NOMO-1 treated with DMSO at 0.1 percent for 48 hours (cell line): Measurements from ENCODE around the gene UBE2G2.

ENCODE experiments used
- DNase-seq: peaks from one replicate; lab custom pipeline; 2025; ENCODE audit not compliant: unreplicated experiment; lab: John Stamatoyannopoulos, UW

The UBE2G2 gene

GRCh38 chr21:44791993-44792392, 9.6 kb downstream of the UBE2G2 start:
- DNase-seq: no peak

- no peak for DNase-seq
These were observed 10.4 kb downstream of the UBE2G2 start for GRCh38 chr21:44791246-44791645.

- no peak for DNase-seq
These were observed 11.3 kb downstream of the UBE2G2 start for GRCh38 chr21:44790368-44790767.

- no peak for DNase-seq
These were observed 11.7 kb downstream of the UBE2G2 start for GRCh38 chr21:44789880-44790279.

- DNase-seq: no peak
These were observed 15.8 kb downstream of the UBE2G2 start for GRCh38 chr21:44785620-44786335.

GRCh38 chr21:44784810-44785209, 16.8 kb downstream of the UBE2G2 start:
- DNase-seq: no peak

GRCh38 chr21:44783020-44783696, 18.5 kb downstream of the UBE2G2 start:
- no peak for DNase-seq

- DNase-seq: no peak
These were observed 20.7 kb downstream of the UBE2G2 start for GRCh38 chr21:44780767-44781459.

GRCh38 chr21:44780137-44780502, 21.5 kb downstream of the UBE2G2 start:
- no peak for DNase-seq

GRCh38 chr21:44779417-44780136, 22.0 kb downstream of the UBE2G2 start:
- DNase-seq: no peak

- DNase-seq: no peak
These were observed 22.6 kb downstream of the UBE2G2 start for GRCh38 chr21:44778983-44779382.

- DNase-seq: peak; percentile 79
These were observed 23.1 kb downstream of the UBE2G2 start for GRCh38 chr21:44778499-44778911.

GRCh38 chr21:44778094-44778493, 23.5 kb downstream of the UBE2G2 start:
- no peak for DNase-seq

- no peak for DNase-seq
These were observed 26.6 kb downstream of the UBE2G2 start for GRCh38 chr21:44774972-44775371.

- DNase-seq: no peak
These were observed 28.2 kb downstream of the UBE2G2 start for GRCh38 chr21:44773291-44773932.

GRCh38 chr21:44771896-44772525, 29.6 kb downstream of the UBE2G2 start:
- no peak for DNase-seq

GRCh38 chr21:44767834-44768831, 33.5 kb downstream of the UBE2G2 start:
- no peak for DNase-seq

- no peak for DNase-seq
These were observed 34.7 kb downstream of the UBE2G2 start for GRCh38 chr21:44766818-44767354.
